Measurements from ENCODE around the gene SELENOI. TPM values are rescaled to one million over a fixed set of nuclear protein-coding genes. Genes with fewer than 3 reads are reported as not detected.

Gene SELENOI
- total and polyA plus RNA-seq, 9 donors = 2.5 to 23.7 (median 13.4) TPM

- no peaks in the 10 kb centered on the region for H3K4me1 ChIP-seq (ENCODE audit: insufficient read depth)
- H3K27ac ChIP-seq = no peak overlapping the region
- no peak overlapping the region for H3K4me3 ChIP-seq
- 76 to 84% (median 80%) methylated on average over 8 of the region's 8 CpGs for WGBS, 3 donors
- TF ChIP-seq CTCF (IDR thresholded peaks at IDR 0.05) (no peak), POLR2A (IDR thresholded peaks at IDR 0.05) (no peak)
- intact Hi-C loops (cut with DNase I) = loop anchor here in 2 of 4 donors (10.0 kb wide), 1 partner anchor 79 kb away; no protein-coding TSS in a partner anchor
- H3K36me3 ChIP-seq = no peaks in the 10 kb centered on the region
- no peaks in the 10 kb centered on the region for H3K9me3 ChIP-seq
- no peaks in the 10 kb centered on the region for H3K27me3 ChIP-seq
- DNase-seq = no peak
Observed at GRCh38 chr2:26314243-26314642, 31.7 kb upstream of the SELENOI start.

GRCh38 chr2:26316041-26316440 lies 29.9 kb upstream of the SELENOI start:
- intact Hi-C loops (cut with DNase I) = loop anchor here in 2 of 4 donors (10.0 kb wide), 1 partner anchor 81 kb away; no protein-coding TSS in a partner anchor
- 46 to 67% (median 50%) methylated on average over 2 of the region's 2 CpGs for WGBS, 3 donors
- Histone ChIP-seq H3K27me3 (no peaks in the 10 kb centered on the region), H3K4me3 (no peak overlapping the region), H3K9me3 (no peaks in the 10 kb centered on the region), H3K27ac (no peak overlapping the region), H3K36me3 (no peaks in the 10 kb centered on the region), H3K4me1 (ENCODE audit: insufficient read depth) (no peaks in the 10 kb centered on the region)
- no peak for DNase-seq
- TF ChIP-seq EP300 (IDR thresholded peaks at IDR 0.05) = no peak
- TF ChIP-seq CTCF (IDR thresholded peaks at IDR 0.05) = no peak
- no peak for TF ChIP-seq POLR2A (IDR thresholded peaks at IDR 0.05)

GRCh38 chr2:26316845-26317244 lies 29.1 kb upstream of the SELENOI start:
- no peak for TF ChIP-seq EP300 (IDR thresholded peaks at IDR 0.05)
- no peak for TF ChIP-seq POLR2A (IDR thresholded peaks at IDR 0.05)
- no peak for TF ChIP-seq CTCF (IDR thresholded peaks at IDR 0.05)
- no peaks in the 10 kb centered on the region for H3K9me3 ChIP-seq
- no peaks in the 10 kb centered on the region for H3K27me3 ChIP-seq
- H3K4me1 ChIP-seq (ENCODE audit: insufficient read depth) = no peaks in the 10 kb centered on the region
- H3K27ac ChIP-seq = no peak overlapping the region
- no peak for DNase-seq
- no peaks in the 10 kb centered on the region for H3K36me3 ChIP-seq
- intact Hi-C loops (cut with DNase I) = loop anchor here in 2 of 4 donors (10.0 kb wide), 1 partner anchor 82 kb away; no protein-coding TSS in a partner anchor
- no peak overlapping the region for H3K4me3 ChIP-seq
- WGBS, 3 donors = 74 to 85% (median 75%) methylated on average over 6 of the region's 6 CpGs

GRCh38 chr2:26317377-26318105 lies 28.4 kb upstream of the SELENOI start:
- intact Hi-C loops (cut with DNase I) = loop anchor here in 2 of 4 donors (10.0 kb wide), 1 partner anchor 83 kb away; no protein-coding TSS in a partner anchor
- H3K9me3 ChIP-seq = no peaks in the 10 kb centered on the region
- H3K27me3 ChIP-seq = no peaks in the 10 kb centered on the region
- TF ChIP-seq CTCF (IDR thresholded peaks at IDR 0.05) (no peak), EP300 (IDR thresholded peaks at IDR 0.05) (no peak), POLR2A (IDR thresholded peaks at IDR 0.05) (no peak)
- H3K36me3 ChIP-seq = no peaks in the 10 kb centered on the region
- no peak for DNase-seq
- no peaks in the 10 kb centered on the region for H3K4me1 ChIP-seq (ENCODE audit: insufficient read depth)
- WGBS, 3 donors = 85 to 91% (median 88%) methylated on average over 8 of the region's 8 CpGs
- H3K4me3 ChIP-seq = no peak overlapping the region
- no peak overlapping the region for H3K27ac ChIP-seq
